HepG2 (cell line): ENCODE measurements around the gene SF3B2. TPM values are rescaled to one million over a fixed set of nuclear protein-coding genes. Genes with fewer than 3 reads are reported as not detected.
A peak's percentile ranks its signal among the peaks of the same experiment; 100 is the strongest.

ENCODE experiments used
- ATAC-seq: fragments of 200-7000 bp; cut with Tn5 transposase; 3 replicates; pipeline ENCODE4 v1.9.1; 2020; ENCODE audit warnings: mild to moderate bottlenecking, moderate library complexity
- BruUV-seq: library from RNA; stranded (reverse); fragments of 400-500 nt; replicated peaks from 2 replicates; lab custom pipeline; 2021; lab: Mats Ljungman, UMichigan
- CTCF ChIA-PET: fragments of 300-600 bp; formaldehyde crosslinking; extraction: SDS; loops from one replicate; lab custom pipeline; 2021; ENCODE audit warnings: low total read pairs, inconsistent platforms, low intra/inter-chr PET ratio; lab: Yijun Ruan, JAX
- POLR2A ChIA-PET: fragments of 350-600 bp; sonication (Branson Sonifier 250); formaldehyde crosslinking; loops from one replicate; lab custom pipeline; 2020; ENCODE audit warnings: antibody characterized with exemption, inconsistent platforms; lab: Yijun Ruan, JAX
- DNase-seq: peaks from one replicate; pipeline ENCODE4 v3.0.0-alpha.2; 2015; ENCODE audit warnings: low spot score
- FAIRE-seq: peaks from 3 replicates; lab custom pipeline; 2011; peaks lifted over from hg19 to GRCh38; lab: Jason Lieb, UNC
- H2AFZ ChIP-seq: one replicate; pipeline ENCODE4 v1.6.1; 2011; ENCODE audit warnings: low read length, inconsistent platforms
- H3K27ac ChIP-seq: fragments of 300-600 bp; 3 replicates; pipeline ENCODE4 v1.8.0; 2011; ENCODE audit warnings: mixed run types, mild to moderate bottlenecking, mixed read lengths, low read length, inconsistent platforms; ENCODE audit not compliant: insufficient read depth; ENCODE audit errors: extremely low read length
- H3K27me3 ChIP-seq, 2 experiments: fragments of 200-600 bp in 1 of 2; 2 replicates in 1 of 2; 3 replicates in 1 of 2; pipeline versions ENCODE4 v1.6.0 to v1.8.0; 2011; ENCODE audit warnings: low read length in 2 of 2, mild to moderate bottlenecking in 2 of 2, moderate library complexity in 2 of 2, inconsistent platforms in 1 of 2; ENCODE audit not compliant: insufficient read depth in 2 of 2, control insufficient read depth in 1 of 2
- H3K36me3 ChIP-seq, 2 experiments: fragments of 200-600 bp in 1 of 2; replicated peaks in 1 of 2; 2 replicates in 1 of 2; 3 replicates in 1 of 2; pipeline versions ENCODE4 v1.5.1 to v1.8.0; 2011; ENCODE audit warnings: low read length in 2 of 2, inconsistent platforms in 1 of 2; ENCODE audit not compliant: insufficient read depth in 2 of 2, control insufficient read depth in 1 of 2
- H3K4me1 ChIP-seq: 2 replicates; pipeline ENCODE4 v1.5.1; 2012; ENCODE audit warnings: low read length, inconsistent platforms; ENCODE audit not compliant: insufficient read depth
- H3K4me2 ChIP-seq: 2 replicates; pipeline ENCODE4 v1.6.0; 2011; ENCODE audit warnings: low read depth, low read length, inconsistent platforms
- H3K4me3 ChIP-seq, 3 experiments: fragments of 200-600 bp in 1 of 3; sonication (generic), shearing (Covaris generic) in 1 of 3; replicated peaks in 1 of 3; 2 replicates each; pipeline ENCODE4 v1.5.1; 2011 to 2016; ENCODE audit warnings: low read length in 3 of 3, inconsistent platforms in 2 of 3, low read depth in 2 of 3, mild to moderate bottlenecking in 2 of 3, control low read depth in 1 of 3, mixed read lengths in 1 of 3; ENCODE audit not compliant: insufficient read depth in 1 of 3
- H3K79me2 ChIP-seq: one replicate; pipeline ENCODE4 v1.6.1; 2011; ENCODE audit warnings: low read length, inconsistent platforms; ENCODE audit not compliant: insufficient read depth
- H3K9ac ChIP-seq: 2 replicates; pipeline ENCODE4 v1.6.0; 2011; ENCODE audit warnings: mild to moderate bottlenecking, low read depth, low read length, inconsistent platforms; ENCODE audit not compliant: insufficient read depth
- H3K9me3 ChIP-seq: 2 replicates; pipeline ENCODE4 v1.5.1; 2012; ENCODE audit warnings: mild to moderate bottlenecking, low read length
- H4K20me1 ChIP-seq: 2 replicates; pipeline ENCODE4 v1.6.0; 2011; ENCODE audit warnings: inconsistent platforms, mild to moderate bottlenecking, low read length, moderate library complexity; ENCODE audit not compliant: insufficient read depth
- AGO1 ChIP-seq: fragments of 200-400 bp; formaldehyde crosslinking; IDR thresholded peaks from 2 replicates; pipeline ENCODE4 v1.6.1; 2017; ENCODE audit warnings: mild to moderate bottlenecking, low read depth, low read length, moderate library complexity; ENCODE audit not compliant: poor library complexity, severe bottlenecking
- HOXD1 ChIP-seq: sonication (generic); formaldehyde crosslinking; IDR thresholded peaks from 2 replicates; pipeline ENCODE4 v1.5.0; 2020; ENCODE audit warnings: missing genetic modification reagents
- KDM6A ChIP-seq: IDR thresholded peaks from 2 replicates; pipeline ENCODE4 v1.6.1; 2016; ENCODE audit warnings: low read depth
- MAFF ChIP-seq: IDR thresholded peaks from 2 replicates; pipeline ENCODE4 v1.6.1; 2011; ENCODE audit warnings: low read depth, low read length, improper control_type of control experiment
- MAFK ChIP-seq, 2 experiments: IDR thresholded peaks in 1 of 2; conservative IDR thresholded peaks in 1 of 2; 2 replicates each; pipeline ENCODE4 v1.6.1; 2011; ENCODE audit warnings: improper control_type of control experiment in 2 of 2, low read length in 2 of 2
- MIER3 ChIP-seq: IDR thresholded peaks from 2 replicates; pipeline ENCODE4 v1.6.1; 2016; ENCODE audit warnings: missing compliant biosample characterization, borderline replicate concordance
- MTERF4 ChIP-seq: sonication (generic); formaldehyde crosslinking; IDR thresholded peaks from 2 replicates; pipeline ENCODE4 v1.8.0; 2023; ENCODE audit warnings: mild to moderate bottlenecking, missing genetic modification reagents
- NFE2L2 ChIP-seq: fragments of 150-350 bp; IDR thresholded peaks from 2 replicates; pipeline ENCODE4 v1.6.1; 2014; ENCODE audit warnings: low read length
- PRPF4 ChIP-seq: fragments of 200-400 bp; formaldehyde crosslinking; IDR thresholded peaks from 2 replicates; pipeline ENCODE4 v1.6.1; 2016; ENCODE audit warnings: low read length, low read depth; ENCODE audit not compliant: poor library complexity, severe bottlenecking
- RXRA ChIP-seq: sonication (generic); formaldehyde crosslinking; IDR thresholded peaks from 2 replicates; pipeline ENCODE4 v1.5.1; 2020; ENCODE audit warnings: missing genetic modification reagents
- TCF7 ChIP-seq: sonication (generic); IDR thresholded peaks from 2 replicates; pipeline ENCODE4 v1.6.1; 2016; ENCODE audit warnings: antibody characterized with exemption, low read depth
- ZNF33A ChIP-seq: sonication (generic); formaldehyde crosslinking; IDR thresholded peaks from 2 replicates; pipeline ENCODE4 v1.5.1; 2020; ENCODE audit warnings: missing genetic modification reagents, mild to moderate bottlenecking, moderate library complexity, borderline replicate concordance
- ZSCAN30 ChIP-seq: sonication (generic); formaldehyde crosslinking; IDR thresholded peaks from 2 replicates; pipeline ENCODE4 v1.5.0; 2020; ENCODE audit warnings: mild to moderate bottlenecking, missing genetic modification reagents
- whole genome bisulfite sequencing: methylation state at CpG from one replicate; pipeline ENCODE4 v1.1.6; 2017; ENCODE audit warnings: low lambda C conversion rate; 5-methylcytosine and 5-hydroxymethylcytosine counted together
- in situ Hi-C: cut with HindIII; loops from 2 replicates; pipeline ENCODE4 v1.10.0; 2017; ENCODE audit warnings: low pct_unique_long_range_greater_than_20kb; ENCODE audit not compliant: extremely low pct_ligation_motif_present
- intact Hi-C: fragments of 100-400 bp; cut with micrococcal nuclease; formaldehyde crosslinking; loops from one replicate; pipeline ENCODE4 v1.10.0; 2022; ENCODE audit not compliant: unreplicated experiment
- polyA plus RNA-seq, 8 experiments: library from polyadenylated mRNA; depleted of rRNA in 3 of 8; stranded (reverse) in 7 of 8; unstranded in 1 of 8; fragments of >200 nt; fragmentation: Illumina TruSeq in 4 of 8; extraction: Trizol in 4 of 8; gene quantifications; 2 replicates each; pipeline versions ENCODE4 v1.2.1 to v1.2.3, GENCODE V29; 2011 to 2016; ENCODE audit warnings: low read depth in 4 of 8, missing spikeins in 1 of 8, mixed read lengths in 1 of 8; ENCODE audit not compliant: insufficient read depth in 1 of 8
- total RNA-seq, 5 experiments: library from RNA; depleted of rRNA; stranded (reverse); fragments of >200 nt; fragmentation: Illumina TruSeq; extraction: Trizol; gene quantifications; 2 replicates each; pipeline ENCODE4 v1.2.3, GENCODE V29; 2016; ENCODE audit warnings: low read depth in 1 of 5
- TF ChIP-seq, protein P1 (sequence below): fragments of 450-650 bp; IDR thresholded peaks from 2 replicates; pipeline ENCODE4 v1.6.1; 2017
- TF ChIP-seq, protein P2 (sequence below): sonication (generic); formaldehyde crosslinking; IDR thresholded peaks from 2 replicates; pipeline ENCODE4 v1.4.0; 2020; ENCODE audit warnings: missing genetic modification reagents

The SF3B2 gene
- total and polyA plus RNA-seq, 2 of the 13 experiments (the other 11 are each of a cell fraction or from before 2014, with no cell fraction given): 70.4 to 153 TPM

DNA sequence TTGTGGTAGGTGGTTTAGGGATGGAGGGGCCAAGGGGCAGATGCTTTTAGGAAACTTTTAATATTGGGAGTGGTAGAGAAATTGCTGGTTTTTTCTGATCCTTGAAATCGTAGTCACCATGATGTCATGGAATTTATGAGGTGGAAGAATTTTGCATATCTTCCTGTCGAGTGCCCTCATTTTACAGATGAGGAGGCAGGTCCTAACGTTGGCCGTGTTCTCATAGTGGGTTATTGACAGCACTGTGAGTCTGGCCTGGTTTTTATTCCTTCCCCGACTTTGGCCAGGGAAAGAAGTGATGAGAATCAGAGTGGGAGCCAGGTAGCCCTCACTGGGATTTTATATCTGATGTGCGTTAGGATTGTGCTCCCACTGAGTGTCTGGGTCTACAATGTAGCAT lies 9.1 kb downstream of the SF3B2 start:
- TF ChIP-seq HOXD1 (no peak), ZNF33A (no peak), ZSCAN30 (no peak)
- TF ChIP-seq, protein P1, sequence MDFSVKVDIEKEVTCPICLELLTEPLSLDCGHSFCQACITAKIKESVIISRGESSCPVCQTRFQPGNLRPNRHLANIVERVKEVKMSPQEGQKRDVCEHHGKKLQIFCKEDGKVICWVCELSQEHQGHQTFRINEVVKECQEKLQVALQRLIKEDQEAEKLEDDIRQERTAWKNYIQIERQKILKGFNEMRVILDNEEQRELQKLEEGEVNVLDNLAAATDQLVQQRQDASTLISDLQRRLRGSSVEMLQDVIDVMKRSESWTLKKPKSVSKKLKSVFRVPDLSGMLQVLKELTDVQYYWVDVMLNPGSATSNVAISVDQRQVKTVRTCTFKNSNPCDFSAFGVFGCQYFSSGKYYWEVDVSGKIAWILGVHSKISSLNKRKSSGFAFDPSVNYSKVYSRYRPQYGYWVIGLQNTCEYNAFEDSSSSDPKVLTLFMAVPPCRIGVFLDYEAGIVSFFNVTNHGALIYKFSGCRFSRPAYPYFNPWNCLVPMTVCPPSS: no peak
- Histone ChIP-seq H4K20me1 (no peaks in the 10 kb centered on the region), H3K4me3 (no peak overlapping the region), H3K79me2 (peaks cover 2% of the 10 kb centered on the region), H3K9me3 (no peaks in the 10 kb centered on the region), H3K4me1 (0 out of 2 replicates have a peak, but pooled peaks cover 3% of the 10 kb centered on the region), H3K9ac (no peak overlapping the region), H3K27me3 (no peaks in the 10 kb centered on the region), H2AFZ (no peak overlapping the region), H3K36me3 (peaks cover 36 to 89% of the 10 kb centered on the region in 2 experiments), H3K27ac (no peak overlapping the region), H3K4me2 (no peak overlapping the region)
- WGBS: 98% methylated on average over 6 of the region's 6 CpGs
- ChIA-PET POLR2A (no interaction called here), CTCF (no interaction called here)
- DNase-seq (no peak), ATAC-seq (no peak), FAIRE-seq (no peak)
- BruUV-seq: no TSS peak
- in situ Hi-C loops: no loop called here
- intact Hi-C loops: no loop called here

GRCh38 chr11:66062408-66062807 lies 10.2 kb downstream of the SF3B2 start:
- H3K27ac ChIP-seq: no peak overlapping the region
- DNase-seq (no peak), FAIRE-seq (no peak), ATAC-seq (no peak)
- H3K79me2 ChIP-seq: peaks cover 2% of the 10 kb centered on the region
- H3K9me3 ChIP-seq: no peaks in the 10 kb centered on the region
- POLR2A ChIA-PET: interaction anchor here (1.8 kb wide), 1 partner anchor 10 kb away, joined by 8 read pairs; the partner anchor contains the start of gene SF3B2
- no peaks in the 10 kb centered on the region for H4K20me1 ChIP-seq
- H3K9ac ChIP-seq: no peak overlapping the region
- CTCF ChIA-PET: no interaction called here
- peaks cover 14% of the 10 kb centered on the region; the same call in 1 of the 2 replicates for H3K4me1 ChIP-seq
- no peak overlapping the region for H2AFZ ChIP-seq
- no peak overlapping the region for H3K4me3 ChIP-seq
- H3K36me3 ChIP-seq: peaks cover 36 to 89% of the 10 kb centered on the region in 2 experiments
- no TSS peak for BruUV-seq
- H3K4me2 ChIP-seq: no peak overlapping the region
- in situ Hi-C loops (no loop called here), intact Hi-C loops (no loop called here)
- no peaks in the 10 kb centered on the region for H3K27me3 ChIP-seq
- 99% methylated on average over 2 of the region's 2 CpGs for WGBS
- no peak for TF ChIP-seq TCF7
- TF ChIP-seq MIER3 (CRISPR knock-in tag): no peak
- peak; percentile 18; the same call in 1 of the 2 replicates for TF ChIP-seq MAFF
- peak in 1 of 2 experiments; percentile 52; a peak in 2 of 4 replicates for TF ChIP-seq MAFK (conservative IDR thresholded peaks at IDR 0.05 in 1 of 2, IDR thresholded peaks at IDR 0.05 in 1 of 2; ENCODE audit: low read length in 2 of 2)
- TF ChIP-seq PRPF4: no peak
- TF ChIP-seq AGO1: no peak
- TF ChIP-seq MTERF4: no peak
- TF ChIP-seq, protein P2, sequence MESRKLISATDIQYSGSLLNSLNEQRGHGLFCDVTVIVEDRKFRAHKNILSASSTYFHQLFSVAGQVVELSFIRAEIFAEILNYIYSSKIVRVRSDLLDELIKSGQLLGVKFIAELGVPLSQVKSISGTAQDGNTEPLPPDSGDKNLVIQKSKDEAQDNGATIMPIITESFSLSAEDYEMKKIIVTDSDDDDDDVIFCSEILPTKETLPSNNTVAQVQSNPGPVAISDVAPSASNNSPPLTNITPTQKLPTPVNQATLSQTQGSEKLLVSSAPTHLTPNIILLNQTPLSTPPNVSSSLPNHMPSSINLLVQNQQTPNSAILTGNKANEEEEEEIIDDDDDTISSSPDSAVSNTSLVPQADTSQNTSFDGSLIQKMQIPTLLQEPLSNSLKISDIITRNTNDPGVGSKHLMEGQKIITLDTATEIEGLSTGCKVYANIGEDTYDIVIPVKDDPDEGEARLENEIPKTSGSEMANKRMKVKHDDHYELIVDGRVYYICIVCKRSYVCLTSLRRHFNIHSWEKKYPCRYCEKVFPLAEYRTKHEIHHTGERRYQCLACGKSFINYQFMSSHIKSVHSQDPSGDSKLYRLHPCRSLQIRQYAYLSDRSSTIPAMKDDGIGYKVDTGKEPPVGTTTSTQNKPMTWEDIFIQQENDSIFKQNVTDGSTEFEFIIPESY (CRISPR knock-in tag): no peak
- 0 out of 2 replicates have a peak, but pooled peaks have one; percentile 9 for TF ChIP-seq NFE2L2
- no peak for TF ChIP-seq KDM6A
- TF ChIP-seq RXRA (CRISPR knock-in tag): no peak
